IPS-18a (cell line): Measurements from ENCODE around the gene IL4R.

Source experiments
- H3K27ac ChIP-seq: one replicate; pipeline ENCODE4 v1.5.1; 2013; ENCODE audit warnings: low read length
- H3K27me3 ChIP-seq: one replicate; pipeline ENCODE4 v1.6.1; 2013; ENCODE audit warnings: mild to moderate bottlenecking, low read length; ENCODE audit not compliant: control insufficient read depth, insufficient read depth
- H3K36me3 ChIP-seq: one replicate; pipeline ENCODE4 v1.6.1; 2013; ENCODE audit warnings: low read depth, low read length; ENCODE audit not compliant: control insufficient read depth
- H3K4me1 ChIP-seq: one replicate; pipeline ENCODE4 v1.6.1; 2013; ENCODE audit warnings: low read depth, low read length; ENCODE audit not compliant: control insufficient read depth
- H3K4me3 ChIP-seq: one replicate; pipeline ENCODE4 v1.5.1; 2013; ENCODE audit warnings: low read length
- H3K9ac ChIP-seq: one replicate; pipeline ENCODE4 v1.6.1; 2013; ENCODE audit warnings: mild to moderate bottlenecking, low read length, moderate library complexity
- H3K9me3 ChIP-seq: one replicate; pipeline ENCODE4 v1.6.1; 2013; ENCODE audit warnings: low read depth, low read length; ENCODE audit not compliant: control insufficient read depth

IL4R gene

DNA sequence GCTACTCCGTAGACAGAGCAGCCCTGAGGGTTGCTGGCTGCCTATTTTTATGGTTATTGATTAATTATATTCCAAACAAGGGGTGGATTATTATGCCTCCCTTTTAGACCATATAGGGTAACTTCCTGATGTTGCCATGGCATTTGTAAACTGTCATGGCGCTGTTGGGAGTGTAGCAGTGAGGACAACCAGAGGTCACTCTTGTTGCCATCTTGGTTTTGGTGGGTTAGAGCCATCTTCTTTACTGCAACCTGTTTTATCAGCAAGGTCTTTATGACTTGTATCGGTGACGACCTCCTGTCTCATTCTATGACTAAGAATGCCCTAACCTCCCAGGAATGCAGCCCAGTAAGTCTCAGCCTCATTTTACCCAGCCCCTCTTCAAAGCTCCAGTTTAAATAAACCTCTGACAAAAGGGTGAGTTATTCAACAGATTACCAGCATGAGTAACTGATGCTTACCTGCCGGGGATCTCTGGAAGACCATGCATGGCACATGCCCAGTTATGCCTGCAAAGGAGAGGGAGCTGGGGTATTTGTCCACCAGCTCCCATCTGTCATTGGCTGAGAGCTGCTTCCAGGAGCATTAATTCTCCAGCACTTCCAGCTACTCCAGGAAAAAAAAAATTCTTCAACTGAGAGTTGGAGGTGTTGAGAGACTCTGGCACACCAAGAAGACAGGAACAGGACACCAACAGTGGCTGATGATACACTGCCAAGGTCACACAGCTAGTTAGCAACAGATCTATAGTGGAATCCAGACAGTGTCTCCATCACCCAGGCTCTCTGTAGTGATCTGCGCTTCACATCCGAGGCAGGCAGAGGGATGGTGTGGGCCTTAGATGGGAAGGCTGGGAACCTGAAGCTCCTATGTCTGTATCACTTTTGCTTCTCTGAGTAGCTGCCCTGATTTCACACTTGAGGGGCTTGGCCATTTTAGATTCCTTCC is 51.6 kb downstream of the IL4R start:
- Histone ChIP-seq H3K9ac (no peak overlapping the region), H3K27ac (no peak overlapping the region), H3K4me3 (no peak overlapping the region), H3K9me3 (no peaks in the 10 kb centered on the region), H3K4me1 (no peaks in the 10 kb centered on the region), H3K36me3 (peaks cover 14% of the 10 kb centered on the region), H3K27me3 (no peaks in the 10 kb centered on the region)

DNA sequence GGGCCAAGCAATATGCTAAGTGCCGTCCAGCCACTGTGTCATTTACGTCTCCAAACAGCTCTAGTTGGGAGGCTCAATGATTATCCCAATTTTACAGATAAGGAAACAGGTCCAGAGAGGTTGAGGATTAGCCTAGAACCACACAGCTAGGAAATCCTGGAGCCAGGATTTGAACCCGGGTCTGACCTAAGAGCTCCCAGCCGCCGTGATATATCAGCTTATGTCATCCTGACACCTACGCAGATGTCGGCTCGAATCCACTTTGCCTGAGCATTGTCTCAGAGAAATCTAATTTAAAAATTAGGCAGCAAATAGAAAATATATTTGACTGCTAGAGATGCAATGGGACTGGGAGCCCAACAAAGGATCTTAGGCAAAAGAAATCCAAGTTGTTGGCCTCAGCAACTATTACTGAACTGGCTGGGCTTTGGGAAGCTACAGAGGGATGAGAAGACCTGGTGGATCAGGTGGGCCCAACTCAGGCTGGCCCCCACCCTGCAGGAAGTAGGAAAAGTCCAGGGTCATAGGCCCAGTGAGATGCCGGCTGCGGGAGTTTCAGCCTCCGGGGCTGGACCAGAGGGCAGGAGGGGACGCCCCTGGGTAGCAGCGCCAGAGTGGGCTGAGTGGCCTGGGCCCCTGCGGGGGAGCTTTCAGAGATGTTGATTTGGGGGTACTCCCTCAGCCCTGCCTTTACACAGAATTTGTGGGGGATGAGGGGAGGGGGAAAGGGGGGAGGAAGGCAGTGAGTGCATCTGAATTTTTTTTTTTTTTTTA is 53.1 kb downstream of the IL4R start:
- Histone ChIP-seq H3K27me3 (no peaks in the 10 kb centered on the region), H3K36me3 (peaks cover 14% of the 10 kb centered on the region), H3K4me3 (no peak overlapping the region), H3K9me3 (no peaks in the 10 kb centered on the region), H3K4me1 (no peaks in the 10 kb centered on the region), H3K27ac (no peak overlapping the region), H3K9ac (no peak overlapping the region)

DNA sequence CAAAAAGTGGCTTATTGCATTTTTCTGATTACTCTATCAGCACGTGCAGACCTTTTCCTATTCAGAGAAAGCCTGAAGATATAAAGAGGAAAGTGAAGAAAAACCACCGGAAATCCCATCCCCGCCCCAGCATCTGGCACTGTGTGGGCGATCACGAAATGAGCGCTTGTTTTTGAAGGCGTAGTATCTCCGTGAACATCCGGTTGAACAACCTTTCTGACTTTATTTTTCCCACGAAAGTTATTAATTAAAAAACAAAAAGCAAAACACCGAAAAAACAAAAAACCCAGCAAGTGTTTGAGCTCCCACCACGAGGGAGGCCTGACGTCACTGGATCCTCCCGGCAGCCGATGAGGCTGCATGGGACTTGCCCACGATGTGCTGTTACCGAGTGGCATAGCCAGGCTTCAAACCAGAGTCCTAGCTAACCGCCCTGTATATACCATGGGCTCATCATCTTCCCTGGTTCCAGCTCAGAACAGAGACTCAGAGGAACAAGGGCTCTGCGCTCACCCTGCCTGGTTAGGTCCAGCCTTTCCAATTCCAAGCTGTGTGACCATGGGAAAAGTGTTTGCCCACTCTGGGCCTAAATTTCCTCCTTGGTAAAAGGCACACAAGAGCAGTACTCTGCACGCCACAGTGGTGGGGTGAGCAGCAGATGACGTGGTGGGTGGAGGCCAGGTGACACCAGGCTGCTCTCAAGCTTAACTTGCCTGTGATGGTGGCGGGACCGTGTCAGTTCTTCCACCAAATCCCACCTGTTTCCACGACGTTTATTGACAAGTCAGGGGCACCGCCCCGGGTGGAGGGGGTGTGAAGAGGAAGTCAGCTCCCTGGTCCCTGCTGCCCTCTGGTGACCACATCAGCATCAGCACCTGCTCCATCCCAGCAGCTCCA is 53.9 kb downstream of the IL4R start:
- Histone ChIP-seq H3K27ac (no peak overlapping the region), H3K9ac (no peak overlapping the region)

DNA sequence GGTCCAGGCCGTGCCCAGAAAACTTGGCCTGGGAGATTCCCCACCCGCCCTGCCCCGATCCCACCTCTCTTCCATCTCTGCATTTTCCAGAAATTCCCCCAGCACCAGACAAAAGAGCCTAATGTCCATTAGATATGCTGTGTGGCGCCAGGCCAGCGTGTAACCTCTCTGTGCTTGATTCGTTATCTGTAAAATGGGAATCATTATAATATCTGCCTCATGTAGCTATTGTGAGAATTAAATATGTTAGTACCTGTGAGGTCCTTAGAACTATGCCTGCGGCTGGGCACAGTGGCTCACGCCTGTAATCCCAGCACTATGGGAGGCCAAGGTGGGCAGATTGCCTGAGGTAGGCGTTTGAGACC is 54.6 kb downstream of the IL4R start:
- Histone ChIP-seq H3K4me1 (no peaks in the 10 kb centered on the region), H3K27me3 (no peaks in the 10 kb centered on the region), H3K27ac (no peak overlapping the region), H3K36me3 (peaks cover 3% of the 10 kb centered on the region), H3K4me3 (no peak overlapping the region), H3K9ac (no peak overlapping the region), H3K9me3 (no peaks in the 10 kb centered on the region)

More for the DNA sequence above, 53.9 kb downstream of the IL4R start:
- Histone ChIP-seq H3K4me1 (no peaks in the 10 kb centered on the region), H3K9me3 (no peaks in the 10 kb centered on the region), H3K36me3 (peaks cover 8% of the 10 kb centered on the region), H3K27me3 (no peaks in the 10 kb centered on the region), H3K4me3 (no peak overlapping the region)

DNA sequence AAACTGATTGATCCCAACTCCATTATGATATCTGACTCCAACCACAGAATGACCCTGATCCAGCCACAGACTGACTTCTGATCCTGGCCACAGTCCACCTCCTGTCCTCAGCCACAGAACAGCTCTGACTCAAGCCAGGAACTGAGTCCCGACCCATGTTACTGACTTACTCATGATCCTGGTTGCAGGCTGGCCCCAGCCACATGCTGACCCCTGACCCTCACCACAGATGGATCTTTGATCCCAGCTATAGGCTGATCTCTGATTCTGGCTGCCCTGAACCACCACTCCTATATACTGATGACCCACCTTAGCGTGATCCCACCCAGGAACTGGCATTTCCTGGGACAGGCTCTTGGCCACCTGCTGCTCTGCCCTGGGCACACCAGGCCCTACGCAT is 56.0 kb downstream of the IL4R start:
- no peaks in the 10 kb centered on the region for H3K27me3 ChIP-seq
- H3K36me3 ChIP-seq: no peaks in the 10 kb centered on the region
- no peak overlapping the region for H3K27ac ChIP-seq
- no peak overlapping the region for H3K4me3 ChIP-seq
- no peak overlapping the region for H3K9ac ChIP-seq
- H3K9me3 ChIP-seq: no peaks in the 10 kb centered on the region
- no peaks in the 10 kb centered on the region for H3K4me1 ChIP-seq

DNA sequence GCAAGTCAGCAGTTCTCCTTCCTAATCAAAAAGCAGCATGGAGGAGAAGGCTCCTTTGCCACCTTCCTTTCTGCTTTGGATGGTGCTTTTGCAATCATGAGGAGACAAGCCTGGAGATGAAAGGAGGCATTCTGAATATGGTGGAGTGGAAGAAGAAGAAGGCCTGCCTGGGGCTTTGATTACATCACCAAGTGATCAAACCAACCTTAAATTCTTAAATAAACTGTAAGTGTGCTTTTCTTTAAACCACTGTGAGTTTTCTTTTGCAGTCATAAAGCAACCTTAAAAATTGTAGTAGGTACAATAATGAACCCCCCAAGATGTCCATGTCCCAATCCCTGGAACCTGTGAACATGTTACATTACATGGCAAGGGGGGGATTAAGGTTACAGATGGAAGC is 56.5 kb downstream of the IL4R start:
- Histone ChIP-seq H3K27me3 (no peaks in the 10 kb centered on the region), H3K9ac (no peak overlapping the region), H3K4me1 (no peaks in the 10 kb centered on the region), H3K27ac (no peak overlapping the region), H3K36me3 (no peaks in the 10 kb centered on the region), H3K9me3 (no peaks in the 10 kb centered on the region), H3K4me3 (no peak overlapping the region)

DNA sequence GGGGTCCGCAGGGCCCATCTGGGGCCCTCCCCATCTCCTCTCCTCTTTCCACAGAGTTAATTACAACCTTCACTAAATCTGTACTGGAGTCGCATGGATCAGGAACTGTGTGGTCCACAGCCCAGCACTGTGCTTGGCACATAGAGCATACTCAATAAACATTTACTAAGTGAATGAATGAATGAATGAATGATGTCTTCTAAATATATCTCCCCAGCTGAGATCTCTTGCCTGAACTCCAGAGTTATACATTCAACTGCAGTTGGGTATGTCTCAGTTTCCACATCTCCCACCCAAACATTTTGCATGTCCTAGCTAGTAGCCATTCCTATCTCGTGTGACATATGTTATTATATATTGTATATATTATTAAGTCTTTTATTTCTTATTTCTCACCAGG is 59.5 kb downstream of the IL4R start:
- Histone ChIP-seq H3K36me3 (no peaks in the 10 kb centered on the region), H3K27me3 (no peaks in the 10 kb centered on the region), H3K4me1 (no peaks in the 10 kb centered on the region), H3K9ac (no peak overlapping the region), H3K27ac (no peak overlapping the region), H3K4me3 (no peak overlapping the region), H3K9me3 (no peaks in the 10 kb centered on the region)

DNA sequence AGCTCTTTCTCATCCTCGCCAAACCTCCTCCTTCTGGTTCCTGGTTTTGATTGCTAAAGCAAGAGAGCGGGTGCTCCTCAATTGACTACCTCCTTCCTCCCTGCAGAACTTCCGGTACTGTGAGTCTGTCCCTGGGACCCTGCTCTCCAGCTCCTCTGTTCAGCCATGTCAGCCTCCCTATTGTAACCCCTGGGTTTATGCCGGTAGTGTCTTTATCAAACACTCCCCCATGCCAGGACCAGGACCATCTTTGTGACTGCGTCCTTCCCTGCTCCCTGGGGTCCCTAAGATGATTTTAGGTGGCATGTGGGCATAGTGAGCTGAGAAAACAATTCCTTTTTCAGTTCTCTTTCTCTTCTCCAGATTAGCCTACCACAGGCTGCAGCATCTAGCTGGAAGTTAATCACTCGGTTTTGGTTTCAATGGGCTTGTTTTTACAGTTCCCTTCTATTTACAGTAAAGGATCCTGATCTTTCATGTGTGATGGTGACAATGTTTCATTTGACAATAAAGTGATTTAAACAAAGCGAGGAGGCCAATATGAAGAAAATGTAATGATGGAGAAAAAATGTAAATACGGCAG is 60.5 kb downstream of the IL4R start:
- H3K9ac ChIP-seq: no peak overlapping the region
- H3K9me3 ChIP-seq: no peaks in the 10 kb centered on the region
- no peak overlapping the region for H3K4me3 ChIP-seq
- H3K36me3 ChIP-seq: no peaks in the 10 kb centered on the region
- H3K4me1 ChIP-seq: no peaks in the 10 kb centered on the region
- no peaks in the 10 kb centered on the region for H3K27me3 ChIP-seq
- H3K27ac ChIP-seq: no peak overlapping the region

DNA sequence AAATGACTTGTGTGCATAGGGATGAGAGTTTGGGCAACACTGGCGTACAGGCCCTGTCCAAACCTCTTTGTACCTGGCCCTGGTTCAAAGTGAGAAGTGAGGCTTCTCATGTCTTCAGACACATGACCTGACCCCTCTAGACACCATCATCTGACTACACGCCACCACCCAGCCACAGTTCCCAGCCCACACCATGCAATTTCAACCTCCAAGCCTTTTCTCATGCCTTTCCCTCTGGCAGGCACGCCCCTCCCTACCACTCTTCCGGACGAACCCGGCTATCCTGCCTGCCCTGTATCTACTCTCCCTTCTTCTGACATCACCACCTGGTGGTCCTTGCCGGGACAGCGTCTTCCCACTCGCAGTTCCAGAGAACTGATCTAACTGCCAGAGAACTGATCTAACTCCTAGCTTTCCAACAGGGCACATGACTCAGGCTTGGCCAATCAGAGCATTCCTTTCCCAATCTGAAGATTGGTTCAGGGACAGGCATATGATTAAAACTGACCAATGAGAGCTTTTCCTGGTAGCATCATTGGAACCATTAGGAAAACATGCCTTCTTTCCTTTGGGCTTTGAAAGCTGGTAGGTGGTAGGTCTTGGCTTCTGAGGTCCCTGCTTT is 61.1 kb downstream of the IL4R start:
- Histone ChIP-seq H3K9me3 (no peaks in the 10 kb centered on the region), H3K27ac (no peak overlapping the region), H3K4me1 (no peaks in the 10 kb centered on the region), H3K36me3 (no peaks in the 10 kb centered on the region), H3K9ac (no peak overlapping the region), H3K4me3 (no peak overlapping the region), H3K27me3 (no peaks in the 10 kb centered on the region)

DNA sequence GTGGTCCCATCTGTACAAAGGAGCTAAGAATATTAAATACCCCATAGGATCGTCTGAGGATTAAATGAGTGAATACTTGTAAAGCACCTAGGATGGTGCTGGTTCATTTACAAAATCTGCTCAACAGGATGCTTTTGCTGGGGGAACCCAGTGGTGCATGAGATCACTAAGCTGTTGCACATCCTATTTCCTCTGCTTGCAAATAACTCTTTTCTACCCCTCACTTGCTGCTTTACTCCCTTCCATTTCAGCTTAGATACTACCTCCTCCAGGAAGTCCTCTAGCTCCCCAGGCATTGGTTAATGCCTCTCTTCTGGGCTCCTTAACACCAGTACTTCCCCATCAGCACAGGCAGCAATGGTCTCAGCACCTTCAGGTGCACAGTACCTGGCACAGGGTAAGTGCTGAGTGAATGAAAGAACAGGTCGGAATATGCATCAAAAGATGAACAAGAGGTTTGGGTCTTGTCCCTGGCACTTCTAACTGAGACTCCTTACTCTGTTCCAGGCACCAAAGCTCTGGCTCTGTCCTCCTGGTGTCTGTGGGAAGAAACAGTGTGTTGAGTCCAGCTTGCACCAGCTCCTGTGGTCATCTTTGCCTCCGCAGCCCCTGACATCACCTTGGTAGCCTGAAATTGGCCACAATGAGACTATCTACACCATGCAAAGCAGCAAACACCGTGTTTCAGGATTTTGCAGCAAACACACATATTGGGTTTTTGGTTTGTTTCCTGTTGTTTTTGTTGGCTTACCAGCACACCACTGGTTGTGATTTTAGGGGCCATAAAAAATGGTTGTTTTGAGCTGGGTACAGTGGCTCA is 64.1 kb downstream of the IL4R start:
- Histone ChIP-seq H3K9me3 (no peaks in the 10 kb centered on the region), H3K27me3 (no peaks in the 10 kb centered on the region), H3K36me3 (no peaks in the 10 kb centered on the region), H3K9ac (no peak overlapping the region), H3K4me3 (no peak overlapping the region), H3K4me1 (no peaks in the 10 kb centered on the region), H3K27ac (no peak overlapping the region)
